MM.1S (cell line): ENCODE data around the gene RNU1-4.

Experiments used
- DNase-seq: peaks from one replicate; pipeline ENCODE4 v3.0.0-alpha.2; 2015
- H2AFZ ChIP-seq: fragments of 300-600 bp; sonication (generic); 2 replicates; pipeline ENCODE4 v1.6.0; 2016; ENCODE audit warnings: antibody characterized with exemption, low read length
- H3F3A ChIP-seq: fragments of 300-600 bp; sonication (generic); 2 replicates; pipeline ENCODE4 v1.6.1; 2016; ENCODE audit warnings: mild to moderate bottlenecking, antibody characterized with exemption, low read length, moderate library complexity, mixed read lengths; ENCODE audit not compliant: insufficient read depth
- H3K27ac ChIP-seq: fragments of 300-600 bp; sonication (generic); 2 replicates; pipeline ENCODE4 v1.5.1; 2016; ENCODE audit warnings: mild to moderate bottlenecking, low read length
- H3K27me3 ChIP-seq: fragments of 300-600 bp; sonication (generic); replicated peaks from 2 replicates; pipeline ENCODE4 v1.6.0; 2016; ENCODE audit warnings: low read length; ENCODE audit not compliant: insufficient read depth
- H3K36me3 ChIP-seq: fragments of 300-600 bp; sonication (generic); replicated peaks from 2 replicates; pipeline ENCODE4 v1.6.1; 2016; ENCODE audit warnings: mild to moderate bottlenecking, low read length, mixed read lengths; ENCODE audit not compliant: insufficient read depth
- H3K4me1 ChIP-seq: fragments of 300-600 bp; sonication (generic); 2 replicates; pipeline ENCODE4 v1.6.1; 2016; ENCODE audit warnings: low read length, mixed read lengths
- H3K4me2 ChIP-seq: fragments of 300-600 bp; sonication (generic); 2 replicates; pipeline ENCODE4 v1.6.0; 2016; ENCODE audit warnings: low read depth, low read length
- H3K4me3 ChIP-seq: fragments of 300-600 bp; sonication (generic); 2 replicates; pipeline ENCODE4 v1.5.1; 2016; ENCODE audit warnings: low read length, mixed read lengths
- H3K79me2 ChIP-seq: fragments of 300-600 bp; sonication (generic); 2 replicates; pipeline ENCODE4 v1.6.1; 2016; ENCODE audit warnings: mixed run types, low read length, mixed read lengths
- H3K9ac ChIP-seq: fragments of 300-600 bp; sonication (generic); 2 replicates; pipeline ENCODE4 v1.6.1; 2016; ENCODE audit warnings: low read length, mixed read lengths
- H3K9me2 ChIP-seq: fragments of 300-600 bp; sonication (generic); replicated peaks from 2 replicates; pipeline ENCODE4 v1.6.1; 2016; ENCODE audit warnings: mild to moderate bottlenecking, low read length, mixed read lengths; ENCODE audit not compliant: insufficient read depth
- H3K9me3 ChIP-seq: fragments of 300-600 bp; sonication (generic); replicated peaks from 2 replicates; pipeline ENCODE4 v1.6.1; 2016; ENCODE audit warnings: mild to moderate bottlenecking, low read length, mixed read lengths; ENCODE audit not compliant: insufficient read depth
- H4K20me1 ChIP-seq: fragments of 300-600 bp; sonication (generic); 2 replicates; pipeline ENCODE4 v1.6.1; 2016; ENCODE audit warnings: mild to moderate bottlenecking, low read length, moderate library complexity, mixed read lengths; ENCODE audit not compliant: insufficient read depth
- CTCF ChIP-seq: fragments of 300-600 bp; sonication (generic); IDR thresholded peaks from 2 replicates; pipeline ENCODE4 v1.5.1; 2016; ENCODE audit warnings: antibody characterized with exemption, low read length, mixed read lengths
- EZH2 ChIP-seq: fragments of 300-600 bp; sonication (generic); optimal IDR thresholded peaks from 2 replicates; pipeline ENCODE3; 2017; ENCODE audit warnings: low read depth, mild to moderate bottlenecking, antibody characterized with exemption, low read length, mixed read lengths
- EZH2phosphoT487 ChIP-seq: fragments of 300-600 bp; sonication (generic); IDR thresholded peaks from 2 replicates; pipeline ENCODE4 v1.6.1; 2018; ENCODE audit warnings: antibody characterized with exemption, low read length

The RNU1-4 gene

GRCh38 chr1:16718908-16719533 lies 21.3 kb upstream of the RNU1-4 start:
- Histone ChIP-seq H3K9ac (no peak overlapping the region), H3K27me3 (peaks cover 82% of the 10 kb centered on the region), H3K4me2 (no peak overlapping the region), H3K79me2 (no peaks in the 10 kb centered on the region), H4K20me1 (no peaks in the 10 kb centered on the region), H3K9me3 (no peaks in the 10 kb centered on the region), H3K4me1 (no peaks in the 10 kb centered on the region), H3K27ac (no peak overlapping the region), H3K4me3 (no peak overlapping the region), H3K9me2 (no peaks in the 10 kb centered on the region), H3F3A (no peaks in the 10 kb centered on the region), H3K36me3 (no peaks in the 10 kb centered on the region), H2AFZ (no peak overlapping the region)
- DNase-seq: no peak
- TF ChIP-seq CTCF (no peak), EZH2 (no peak), EZH2phosphoT487 (no peak)

DNA sequence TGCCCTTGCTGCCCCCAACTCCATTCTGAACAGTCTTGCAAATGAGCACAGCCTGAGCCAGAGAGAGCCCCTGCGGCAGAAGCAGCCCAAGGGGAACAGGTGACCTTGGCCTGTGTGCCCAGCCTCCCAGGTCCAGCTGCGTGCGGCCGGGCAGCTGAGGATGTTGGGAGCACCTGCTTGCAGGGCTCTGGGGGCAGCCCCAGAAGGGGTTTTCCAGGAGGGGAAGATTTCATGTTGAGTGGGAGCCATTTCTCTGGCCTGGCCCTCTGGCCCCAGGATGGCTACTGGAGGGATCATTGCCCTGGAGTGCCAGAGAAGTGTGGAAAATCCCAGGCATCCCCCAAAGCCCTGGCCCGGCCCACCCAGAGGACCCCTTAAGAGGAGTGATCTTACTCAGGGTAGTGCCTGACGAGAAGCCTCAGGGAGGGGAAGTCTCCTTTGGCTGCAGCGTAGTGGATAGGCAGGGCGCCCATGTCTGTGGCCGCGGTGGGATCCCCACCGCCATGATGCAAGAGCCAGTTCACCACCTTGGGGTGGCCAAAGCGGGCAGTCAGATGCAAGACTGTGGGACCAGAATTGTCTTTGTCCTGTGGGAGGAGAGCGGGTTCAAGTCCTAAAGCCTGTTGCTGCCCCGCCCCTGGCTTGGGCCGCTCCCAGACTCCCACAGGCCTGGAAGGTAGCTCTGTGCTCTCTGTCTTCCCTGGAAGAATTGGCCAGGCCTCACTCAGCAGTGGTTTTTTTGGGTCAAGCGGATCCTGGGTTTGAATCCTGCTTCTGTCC lies 20.6 kb upstream of the RNU1-4 start:
- Histone ChIP-seq H3K4me1 (no peaks in the 10 kb centered on the region), H3K9me2 (no peaks in the 10 kb centered on the region), H4K20me1 (no peaks in the 10 kb centered on the region), H3K4me2 (no peak overlapping the region), H3K4me3 (no peak overlapping the region), H3K9me3 (no peaks in the 10 kb centered on the region), H3K27me3 (peaks cover 89% of the 10 kb centered on the region), H3K79me2 (no peaks in the 10 kb centered on the region), H3K27ac (no peak overlapping the region), H2AFZ (no peak overlapping the region), H3K9ac (no peak overlapping the region), H3F3A (no peaks in the 10 kb centered on the region), H3K36me3 (no peaks in the 10 kb centered on the region)
- no peak for DNase-seq
- TF ChIP-seq CTCF: no peak

DNA sequence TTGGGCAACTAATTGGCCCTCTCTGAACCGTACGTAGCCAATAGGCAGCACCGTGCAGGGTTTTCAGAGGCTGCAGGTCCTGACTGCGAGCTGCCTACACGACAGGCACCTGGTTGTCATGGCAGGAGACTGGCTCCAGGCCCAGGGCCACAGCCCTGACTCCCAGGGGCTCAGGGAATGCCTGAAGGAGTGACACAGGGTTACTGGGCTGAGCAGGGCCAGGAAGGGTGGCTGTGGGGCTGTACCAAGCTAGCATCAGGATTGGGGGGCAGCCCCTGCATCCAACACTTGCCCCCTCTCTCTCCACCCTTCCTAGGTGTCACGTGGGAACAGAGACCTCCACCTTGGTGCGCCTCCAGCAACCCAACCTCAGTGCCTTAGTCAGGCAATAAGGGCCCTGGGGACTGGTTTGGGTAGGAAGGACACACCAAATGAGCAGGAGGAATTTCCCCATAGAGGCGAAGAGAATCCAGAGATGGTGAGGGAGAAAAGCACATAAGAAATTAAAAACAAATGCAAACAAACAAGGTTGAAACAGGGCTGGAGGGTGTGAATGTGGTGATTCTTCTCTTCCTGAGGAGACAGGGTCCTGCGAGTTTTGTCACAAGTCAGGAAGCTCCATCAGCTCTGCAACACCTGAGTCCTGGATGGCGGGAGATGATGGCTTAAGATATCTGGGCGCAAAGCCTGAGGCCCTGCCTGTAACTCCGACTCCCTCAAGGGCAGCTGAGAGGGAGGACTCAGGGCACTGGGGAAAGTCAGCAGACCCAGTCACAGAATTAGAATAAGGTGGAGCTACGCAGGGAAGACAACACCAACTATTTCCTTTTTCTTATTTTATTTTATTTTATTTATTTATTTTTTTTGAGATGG lies 19.7 kb upstream of the RNU1-4 start:
- peaks cover 97% of the 10 kb centered on the region for H3K27me3 ChIP-seq
- H3K36me3 ChIP-seq: no peaks in the 10 kb centered on the region
- H2AFZ ChIP-seq: no peak overlapping the region
- H3F3A ChIP-seq: no peaks in the 10 kb centered on the region
- no peak overlapping the region for H3K9ac ChIP-seq
- no peak overlapping the region for H3K27ac ChIP-seq
- no peak overlapping the region for H3K4me2 ChIP-seq
- no peaks in the 10 kb centered on the region for H3K79me2 ChIP-seq
- no peaks in the 10 kb centered on the region for H3K9me3 ChIP-seq
- H3K4me1 ChIP-seq: no peaks in the 10 kb centered on the region
- TF ChIP-seq EZH2phosphoT487 (no peak), EZH2 (no peak), CTCF (no peak)
- H3K9me2 ChIP-seq: no peaks in the 10 kb centered on the region
- no peak overlapping the region for H3K4me3 ChIP-seq
- no peak for DNase-seq
- H4K20me1 ChIP-seq: no peaks in the 10 kb centered on the region
